ENCODE results near the gene CDH13.

CDH13 gene

DNA sequence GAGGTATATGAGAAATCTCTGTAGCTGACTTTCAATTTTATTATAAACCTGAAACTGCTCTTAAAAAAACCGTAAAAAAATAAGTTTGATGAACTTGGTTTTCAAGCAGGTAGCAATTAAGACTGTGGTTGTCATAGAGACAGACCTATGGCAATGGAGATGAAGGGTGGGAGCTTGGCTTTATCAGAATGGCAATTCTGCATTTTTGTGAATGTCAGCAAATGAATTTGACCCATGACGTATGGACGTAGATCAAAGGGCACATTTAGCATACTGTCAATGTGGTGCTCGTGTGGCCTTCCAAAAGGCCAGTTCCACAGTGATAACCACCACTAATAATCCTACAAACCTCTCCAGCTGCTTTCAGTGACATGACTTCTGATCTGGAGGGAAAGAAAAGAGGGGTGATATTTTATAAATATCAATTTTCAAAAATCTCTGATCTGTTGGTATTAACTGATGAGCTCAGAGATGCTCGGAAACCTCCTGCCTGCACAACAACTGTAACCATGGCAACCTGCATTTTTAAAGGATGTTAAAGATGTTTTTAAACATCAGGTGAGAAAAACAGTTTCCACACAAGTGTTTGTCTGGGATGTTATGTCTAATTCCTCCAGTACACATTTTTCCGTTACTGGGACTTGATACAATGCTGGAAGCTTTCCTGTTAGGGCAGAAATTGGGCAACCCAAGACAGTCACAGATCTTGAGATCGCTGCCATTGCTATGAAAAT, 533.7 kb downstream of the CDH13 start:
- H3K27me3 ChIP-seq (ENCODE audit: control insufficient read depth in 1 of 2, insufficient read depth in 2 of 2, low read length in 2 of 2): no peaks in the 10 kb centered on the region
- H3K27ac ChIP-seq (ENCODE audit: low read length): no peak overlapping the region
- H3K36me3 ChIP-seq (ENCODE audit: control insufficient read depth in 2 of 2, insufficient read depth in 2 of 2, low read length in 2 of 2): no peaks in the 10 kb centered on the region
- no peaks in the 10 kb centered on the region for H3K4me1 ChIP-seq (ENCODE audit: control insufficient read depth, insufficient read depth, low read length)
- no peaks in the 10 kb centered on the region for H3K9me3 ChIP-seq (ENCODE audit: control insufficient read depth in 2 of 2, low read length in 2 of 2)
- H3K4me3 ChIP-seq (ENCODE audit: low read length in 2 of 2): no peak overlapping the region
- H3K9ac ChIP-seq (ENCODE audit: low read length in 2 of 2): no peak overlapping the region

GRCh38 chr16:83162791-83163190, 536.0 kb downstream of the CDH13 start:
- no peak overlapping the region for H3K9ac ChIP-seq (ENCODE audit: low read length in 2 of 2)
- no peaks in the 10 kb centered on the region for H3K27me3 ChIP-seq (ENCODE audit: control insufficient read depth in 1 of 2, insufficient read depth in 2 of 2, low read length in 2 of 2)
- no peaks in the 10 kb centered on the region for H3K36me3 ChIP-seq (ENCODE audit: control insufficient read depth in 2 of 2, insufficient read depth in 2 of 2, low read length in 2 of 2)
- no peaks in the 10 kb centered on the region for H3K9me3 ChIP-seq (ENCODE audit: control insufficient read depth in 2 of 2, low read length in 2 of 2)
- H3K27ac ChIP-seq (ENCODE audit: low read length): no peak overlapping the region
- no peaks in the 10 kb centered on the region for H3K4me1 ChIP-seq (ENCODE audit: control insufficient read depth, insufficient read depth, low read length)
- no peak overlapping the region for H3K4me3 ChIP-seq (ENCODE audit: low read length in 2 of 2)

DNA sequence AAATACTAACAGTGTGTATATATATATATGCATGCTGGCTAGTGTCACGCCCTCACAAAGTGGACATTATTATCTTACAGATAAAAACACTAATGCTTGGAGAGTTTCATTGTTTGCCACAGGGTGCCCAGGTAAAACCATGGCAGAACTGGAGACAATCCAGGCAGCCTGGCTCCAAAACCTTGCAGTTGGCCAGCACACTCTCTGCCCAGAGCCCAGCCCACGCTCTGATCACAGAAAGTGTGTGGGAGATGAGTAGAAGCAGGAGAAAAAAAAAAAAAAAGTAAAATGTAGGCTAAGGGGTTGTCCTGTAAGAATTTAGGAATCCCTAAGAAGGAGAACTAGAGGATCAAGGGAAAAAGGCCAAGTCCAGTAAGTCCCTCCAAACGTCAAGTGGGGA, 538.0 kb downstream of the CDH13 start:
- no peaks in the 10 kb centered on the region for H3K27me3 ChIP-seq (ENCODE audit: control insufficient read depth in 1 of 2, insufficient read depth in 2 of 2, low read length in 2 of 2)
- no peak overlapping the region for H3K4me3 ChIP-seq (ENCODE audit: low read length in 2 of 2)

GRCh38 chr16:83171396-83171795, 544.6 kb downstream of the CDH13 start:
- Histone ChIP-seq H3K9me3 (ENCODE audit: control insufficient read depth in 2 of 2, low read length in 2 of 2) (peaks cover 0 to 2% of the 10 kb centered on the region in 2 donors), H3K27me3 (ENCODE audit: control insufficient read depth in 1 of 2, insufficient read depth in 2 of 2, low read length in 2 of 2) (no peaks in the 10 kb centered on the region), H3K36me3 (ENCODE audit: control insufficient read depth in 2 of 2, insufficient read depth in 2 of 2, low read length in 2 of 2) (no peaks in the 10 kb centered on the region), H3K27ac (ENCODE audit: low read length) (no peak overlapping the region), H3K4me1 (ENCODE audit: control insufficient read depth, insufficient read depth, low read length) (no peaks in the 10 kb centered on the region), H3K4me3 (ENCODE audit: low read length in 2 of 2) (no peak overlapping the region), H3K9ac (ENCODE audit: low read length in 2 of 2) (no peak overlapping the region)

More for the DNA sequence above, 538.0 kb downstream of the CDH13 start:
- H3K9ac ChIP-seq (ENCODE audit: low read length in 2 of 2): no peak overlapping the region
- H3K4me1 ChIP-seq (ENCODE audit: control insufficient read depth, insufficient read depth, low read length): no peaks in the 10 kb centered on the region
- H3K9me3 ChIP-seq (ENCODE audit: control insufficient read depth in 2 of 2, low read length in 2 of 2): no peaks in the 10 kb centered on the region
- H3K36me3 ChIP-seq (ENCODE audit: control insufficient read depth in 2 of 2, insufficient read depth in 2 of 2, low read length in 2 of 2): no peaks in the 10 kb centered on the region
- H3K27ac ChIP-seq (ENCODE audit: low read length): no peak overlapping the region

- Histone ChIP-seq H3K27me3 (ENCODE audit: control insufficient read depth in 1 of 2, insufficient read depth in 2 of 2, low read length in 2 of 2) (no peaks in the 10 kb centered on the region), H3K9me3 (ENCODE audit: control insufficient read depth in 2 of 2, low read length in 2 of 2) (peaks cover 0 to 2% of the 10 kb centered on the region in 2 donors), H3K4me1 (ENCODE audit: control insufficient read depth, insufficient read depth, low read length) (no peaks in the 10 kb centered on the region), H3K4me3 (ENCODE audit: low read length in 2 of 2) (no peak overlapping the region), H3K9ac (ENCODE audit: low read length in 2 of 2) (no peak overlapping the region), H3K27ac (ENCODE audit: low read length) (no peak overlapping the region), H3K36me3 (ENCODE audit: control insufficient read depth in 2 of 2, insufficient read depth in 2 of 2, low read length in 2 of 2) (no peaks in the 10 kb centered on the region)
Observed at GRCh38 chr16:83174671-83175070, 547.9 kb downstream of the CDH13 start.

- Histone ChIP-seq H3K4me3 (ENCODE audit: low read length in 2 of 2) (no peak overlapping the region), H3K27ac (ENCODE audit: low read length) (no peak overlapping the region), H3K27me3 (ENCODE audit: control insufficient read depth in 1 of 2, insufficient read depth in 2 of 2, low read length in 2 of 2) (no peaks in the 10 kb centered on the region), H3K36me3 (ENCODE audit: control insufficient read depth in 2 of 2, insufficient read depth in 2 of 2, low read length in 2 of 2) (no peaks in the 10 kb centered on the region), H3K4me1 (ENCODE audit: control insufficient read depth, insufficient read depth, low read length) (no peaks in the 10 kb centered on the region), H3K9me3 (ENCODE audit: control insufficient read depth in 2 of 2, low read length in 2 of 2) (no peaks in the 10 kb centered on the region), H3K9ac (ENCODE audit: low read length in 2 of 2) (no peak overlapping the region)
Observed at GRCh38 chr16:83176802-83177201, 550.0 kb downstream of the CDH13 start.

DNA sequence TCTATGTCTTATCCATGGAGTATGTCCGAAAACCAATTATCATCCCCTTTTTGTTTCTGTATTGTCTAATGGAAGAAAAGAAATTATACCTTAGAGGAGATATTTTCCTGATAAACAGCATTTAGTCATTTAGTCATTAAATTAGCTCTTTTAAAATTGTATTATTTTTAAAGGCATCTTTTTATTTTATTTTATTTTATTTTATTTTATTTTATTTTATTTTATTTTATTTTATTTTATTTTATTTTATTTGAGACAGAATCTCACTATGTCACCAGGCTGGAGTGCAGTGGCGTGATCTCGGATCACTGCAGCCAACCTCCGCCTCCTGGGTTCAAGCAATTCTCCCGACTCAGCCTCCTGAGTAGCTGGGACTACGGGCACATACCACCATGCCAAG, 559.1 kb downstream of the CDH13 start:
- Histone ChIP-seq H3K4me3 (ENCODE audit: low read length in 2 of 2) (no peak overlapping the region), H3K27ac (ENCODE audit: low read length) (no peak overlapping the region), H3K9ac (ENCODE audit: low read length in 2 of 2) (no peak overlapping the region), H3K4me1 (ENCODE audit: control insufficient read depth, insufficient read depth, low read length) (no peaks in the 10 kb centered on the region), H3K27me3 (ENCODE audit: control insufficient read depth in 1 of 2, insufficient read depth in 2 of 2, low read length in 2 of 2) (no peaks in the 10 kb centered on the region), H3K36me3 (ENCODE audit: control insufficient read depth in 2 of 2, insufficient read depth in 2 of 2, low read length in 2 of 2) (no peaks in the 10 kb centered on the region), H3K9me3 (ENCODE audit: control insufficient read depth in 2 of 2, low read length in 2 of 2) (no peaks in the 10 kb centered on the region)

DNA sequence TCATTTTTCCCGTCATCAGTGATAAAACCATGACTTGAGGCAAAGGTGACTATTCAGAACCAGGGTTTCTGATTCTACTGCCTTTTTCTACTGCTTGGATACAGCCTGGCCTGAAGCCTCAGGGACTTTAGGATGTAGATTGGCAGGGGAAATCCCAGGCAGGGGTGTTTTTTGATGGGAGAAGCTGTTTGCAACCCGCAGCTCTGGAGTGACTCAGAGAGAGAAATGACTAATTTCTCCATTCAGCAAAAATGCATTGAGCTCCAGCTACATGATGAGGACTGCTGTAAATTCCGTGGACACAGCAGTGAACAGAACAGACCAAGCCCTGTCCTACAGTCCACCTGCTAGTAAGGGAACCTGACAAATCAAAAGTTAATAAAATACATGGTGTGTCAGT, 560.6 kb downstream of the CDH13 start:
- Histone ChIP-seq H3K4me1 (ENCODE audit: control insufficient read depth, insufficient read depth, low read length) (no peaks in the 10 kb centered on the region), H3K9ac (ENCODE audit: low read length in 2 of 2) (no peak overlapping the region), H3K4me3 (ENCODE audit: low read length in 2 of 2) (no peak overlapping the region), H3K9me3 (ENCODE audit: control insufficient read depth in 2 of 2, low read length in 2 of 2) (no peaks in the 10 kb centered on the region), H3K36me3 (ENCODE audit: control insufficient read depth in 2 of 2, insufficient read depth in 2 of 2, low read length in 2 of 2) (no peaks in the 10 kb centered on the region), H3K27ac (ENCODE audit: low read length) (no peak overlapping the region), H3K27me3 (ENCODE audit: control insufficient read depth in 1 of 2, insufficient read depth in 2 of 2, low read length in 2 of 2) (peaks cover 0 to 2% of the 10 kb centered on the region in 2 donors)

- H3K27ac ChIP-seq (ENCODE audit: low read length): no peak overlapping the region
- H3K9me3 ChIP-seq (ENCODE audit: control insufficient read depth in 2 of 2, low read length in 2 of 2): no peaks in the 10 kb centered on the region
- no peaks in the 10 kb centered on the region for H3K36me3 ChIP-seq (ENCODE audit: control insufficient read depth in 2 of 2, insufficient read depth in 2 of 2, low read length in 2 of 2)
- H3K27me3 ChIP-seq (ENCODE audit: control insufficient read depth in 1 of 2, insufficient read depth in 2 of 2, low read length in 2 of 2): peaks cover 0 to 2% of the 10 kb centered on the region in 2 donors
- H3K4me3 ChIP-seq (ENCODE audit: low read length in 2 of 2): no peak overlapping the region
- no peaks in the 10 kb centered on the region for H3K4me1 ChIP-seq (ENCODE audit: control insufficient read depth, insufficient read depth, low read length)
- no peak overlapping the region for H3K9ac ChIP-seq (ENCODE audit: low read length in 2 of 2)
Observed at GRCh38 chr16:83196796-83197195, 570.0 kb downstream of the CDH13 start.

GRCh38 chr16:83197450-83197849, 570.7 kb downstream of the CDH13 start:
- Histone ChIP-seq H3K27ac (ENCODE audit: low read length) (no peak overlapping the region), H3K27me3 (ENCODE audit: control insufficient read depth in 1 of 2, insufficient read depth in 2 of 2, low read length in 2 of 2) (no peaks in the 10 kb centered on the region), H3K4me1 (ENCODE audit: control insufficient read depth, insufficient read depth, low read length) (no peaks in the 10 kb centered on the region), H3K4me3 (ENCODE audit: low read length in 2 of 2) (no peak overlapping the region), H3K9ac (ENCODE audit: low read length in 2 of 2) (no peak overlapping the region), H3K36me3 (ENCODE audit: control insufficient read depth in 2 of 2, insufficient read depth in 2 of 2, low read length in 2 of 2) (no peaks in the 10 kb centered on the region), H3K9me3 (ENCODE audit: control insufficient read depth in 2 of 2, low read length in 2 of 2) (no peaks in the 10 kb centered on the region)

- Histone ChIP-seq H3K27me3 (ENCODE audit: control insufficient read depth in 1 of 2, insufficient read depth in 2 of 2, low read length in 2 of 2) (no peaks in the 10 kb centered on the region), H3K9me3 (ENCODE audit: control insufficient read depth in 2 of 2, low read length in 2 of 2) (no peaks in the 10 kb centered on the region), H3K36me3 (ENCODE audit: control insufficient read depth in 2 of 2, insufficient read depth in 2 of 2, low read length in 2 of 2) (no peaks in the 10 kb centered on the region), H3K4me3 (ENCODE audit: low read length in 2 of 2) (no peak overlapping the region), H3K9ac (ENCODE audit: low read length in 2 of 2) (no peak overlapping the region), H3K27ac (ENCODE audit: low read length) (no peak overlapping the region), H3K4me1 (ENCODE audit: control insufficient read depth, insufficient read depth, low read length) (no peaks in the 10 kb centered on the region)
Observed at GRCh38 chr16:83198977-83199376, 572.2 kb downstream of the CDH13 start.
